OCI-LY3 (cell line): ENCODE results near the gene HHAT.

Experiments used
- H2AFZ ChIP-seq: fragments of 200-600, 300-600 bp; shearing (Covaris generic); 2 replicates; pipeline ENCODE4 v1.6.0; 2014; ENCODE audit warnings: antibody characterized with exemption, low read depth, low read length
- H3K27ac ChIP-seq: fragments of 200-600, 300-600 bp; sonication (generic); 2 replicates; pipeline ENCODE4 v1.5.1; 2014; ENCODE audit warnings: mild to moderate bottlenecking, low read length, moderate library complexity, mixed read lengths
- H3K27me3 ChIP-seq: fragments of 200-600, 300-600 bp; sonication (generic); 2 replicates; pipeline ENCODE4 v1.6.1; 2014; ENCODE audit warnings: low read depth, low read length, mixed read lengths
- H3K36me3 ChIP-seq: fragments of 200-600, 300-600 bp; sonication (generic); replicated peaks from 2 replicates; pipeline ENCODE3; 2014; ENCODE audit warnings: low read depth, low read length, mixed read lengths
- H3K4me1 ChIP-seq: fragments of 300-600, 200-600 bp; sonication (generic); 2 replicates; pipeline ENCODE4 v1.6.1; 2014; ENCODE audit warnings: low read length, mixed read lengths
- H3K4me2 ChIP-seq: fragments of 200-600, 300-600 bp; sonication (generic); 2 replicates; pipeline ENCODE4 v1.6.1; 2014; ENCODE audit warnings: low read length, mixed read lengths
- H3K4me3 ChIP-seq: fragments of 300-600, 200-600 bp; sonication (generic); 2 replicates; pipeline ENCODE4 v1.5.1; 2014; ENCODE audit warnings: antibody characterized with exemption, mild to moderate bottlenecking, low read length, moderate library complexity
- H3K79me2 ChIP-seq: fragments of 300-600, 200-600 bp; shearing (Covaris generic); 2 replicates; pipeline ENCODE4 v1.6.1; 2014; ENCODE audit warnings: mild to moderate bottlenecking, low read length, mixed read lengths
- H3K9ac ChIP-seq: fragments of 300-600, 200-600 bp; shearing (Covaris generic); 2 replicates; pipeline ENCODE4 v1.6.0; 2014; ENCODE audit warnings: mild to moderate bottlenecking, low read length, moderate library complexity
- H3K9me3 ChIP-seq: fragments of 200-600, 300-600 bp; shearing (Covaris generic); 2 replicates; pipeline ENCODE4 v1.6.1; 2014; ENCODE audit warnings: low read length, mixed read lengths; ENCODE audit not compliant: insufficient read depth
- H4K20me1 ChIP-seq: fragments of 200-600, 300-600 bp; sonication (generic); 2 replicates; pipeline ENCODE4 v1.6.1; 2016; ENCODE audit warnings: low read length, mixed read lengths; ENCODE audit not compliant: insufficient read depth
- CTCF ChIP-seq: fragments of 200-600, 300-600 bp; sonication (generic); IDR thresholded peaks from 2 replicates; pipeline ENCODE4 v1.5.1; 2014; ENCODE audit warnings: antibody characterized with exemption, low read length, low read depth
- EZH2phosphoT487 ChIP-seq: fragments of 200-600 bp; shearing (Covaris generic); IDR thresholded peaks from 2 replicates; pipeline ENCODE4 v1.6.1; 2018; ENCODE audit warnings: antibody characterized with exemption, mixed run types, low read depth

Gene HHAT

GRCh38 chr1:210625715-210626114 is 297.0 kb downstream of the HHAT start:
- peaks cover 11% of the 10 kb centered on the region for H3K4me1 ChIP-seq
- no peaks in the 10 kb centered on the region for H3K9me3 ChIP-seq
- no peaks in the 10 kb centered on the region for H3K79me2 ChIP-seq
- TF ChIP-seq CTCF = no peak
- TF ChIP-seq EZH2phosphoT487 = no peak
- H3K4me3 ChIP-seq = no peak overlapping the region
- no peak overlapping the region for H3K27ac ChIP-seq
- H2AFZ ChIP-seq = no peak overlapping the region
- H3K27me3 ChIP-seq = 0 out of 2 replicates have a peak, but pooled peaks cover 4% of the 10 kb centered on the region
- no peaks in the 10 kb centered on the region for H4K20me1 ChIP-seq
- H3K36me3 ChIP-seq = no peaks in the 10 kb centered on the region
- H3K4me2 ChIP-seq = no peak overlapping the region
- H3K9ac ChIP-seq = no peak overlapping the region

DNA sequence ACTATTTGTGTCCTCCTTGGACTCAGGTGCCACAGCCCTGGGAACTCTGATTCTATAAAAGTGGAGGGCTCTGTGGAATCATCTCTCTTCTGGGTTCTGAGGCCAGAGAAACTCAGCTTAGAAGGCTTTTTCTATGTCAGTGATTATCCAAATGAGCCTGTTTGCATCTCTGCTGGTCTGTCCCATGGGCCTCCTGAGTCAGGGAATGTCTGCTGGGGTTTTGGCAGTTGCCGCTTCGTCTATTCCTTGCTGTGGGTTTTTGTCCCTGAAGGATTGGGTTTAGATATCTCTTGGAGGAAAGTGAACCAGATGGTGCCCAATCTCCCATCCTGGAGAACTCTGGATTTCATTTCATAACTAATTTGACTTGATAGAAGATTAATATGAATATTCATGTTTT is 297.6 kb downstream of the HHAT start:
- H3K4me3 ChIP-seq = no peak overlapping the region
- no peaks in the 10 kb centered on the region for H3K79me2 ChIP-seq
- H3K4me1 ChIP-seq = peaks cover 11% of the 10 kb centered on the region
- H2AFZ ChIP-seq = no peak overlapping the region
- no peak overlapping the region for H3K9ac ChIP-seq
- TF ChIP-seq EZH2phosphoT487 = no peak
- TF ChIP-seq CTCF = no peak
- no peaks in the 10 kb centered on the region for H4K20me1 ChIP-seq
- H3K4me2 ChIP-seq = no peak overlapping the region
- no peaks in the 10 kb centered on the region for H3K36me3 ChIP-seq
- H3K27ac ChIP-seq = no peak overlapping the region
- no peaks in the 10 kb centered on the region for H3K9me3 ChIP-seq
- 0 out of 2 replicates have a peak, but pooled peaks cover 4% of the 10 kb centered on the region for H3K27me3 ChIP-seq

DNA sequence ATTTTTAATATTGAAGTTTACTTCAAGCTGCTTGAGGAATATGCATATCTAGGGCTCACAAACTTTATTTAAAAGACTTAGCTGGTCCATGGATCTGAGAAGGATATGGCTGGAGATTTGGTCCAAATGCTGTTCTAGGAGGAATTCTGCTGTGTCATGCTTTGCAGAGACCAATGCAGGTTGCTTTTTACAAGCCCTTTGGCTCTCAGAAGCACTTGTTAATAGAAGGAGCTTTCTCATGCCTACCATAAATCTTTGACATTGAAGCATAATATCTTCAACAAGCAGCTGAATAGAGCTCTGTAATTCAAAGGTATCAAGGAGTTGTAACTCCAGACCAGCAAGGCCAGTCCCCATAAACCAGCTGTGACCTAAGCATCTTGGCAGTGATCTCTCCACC is 299.1 kb downstream of the HHAT start:
- no peaks in the 10 kb centered on the region for H3K9me3 ChIP-seq
- H3K9ac ChIP-seq = no peak overlapping the region
- TF ChIP-seq CTCF = no peak
- H2AFZ ChIP-seq = no peak overlapping the region
- H3K4me3 ChIP-seq = no peak overlapping the region
- 0 out of 2 replicates have a peak, but pooled peaks cover 4% of the 10 kb centered on the region for H3K27me3 ChIP-seq
- H3K4me1 ChIP-seq = peaks cover 11% of the 10 kb centered on the region
- H3K79me2 ChIP-seq = no peaks in the 10 kb centered on the region
- no peak overlapping the region for H3K27ac ChIP-seq
- no peaks in the 10 kb centered on the region for H4K20me1 ChIP-seq
- H3K36me3 ChIP-seq = no peaks in the 10 kb centered on the region
- no peak overlapping the region for H3K4me2 ChIP-seq

- Histone ChIP-seq H3K9me3 (no peaks in the 10 kb centered on the region), H3K9ac (no peak overlapping the region), H3K4me1 (peaks cover 11% of the 10 kb centered on the region), H3K27me3 (0 out of 2 replicates have a peak, but pooled peaks cover 4% of the 10 kb centered on the region), H3K4me2 (no peak overlapping the region), H3K79me2 (no peaks in the 10 kb centered on the region), H3K27ac (no peak overlapping the region), H3K4me3 (no peak overlapping the region), H4K20me1 (no peaks in the 10 kb centered on the region), H3K36me3 (no peaks in the 10 kb centered on the region), H2AFZ (no peak overlapping the region)
- TF ChIP-seq EZH2phosphoT487 (no peak), CTCF (no peak)
These were observed 300.6 kb downstream of the HHAT start for GRCh38 chr1:210629276-210629675.
